GM19468 (cell line): ENCODE data around the gene DDHD1.
A peak's percentile ranks its signal among the peaks of the same experiment; 100 is the strongest.
"Not testable (repeated sequence)": the region's sequence is repeated elsewhere in the genome, so short reads cannot be mapped to it uniquely, and the experiment has no call there.

Experiments
- ATAC-seq: cut with Tn5 transposase; IDR thresholded peaks from one replicate; pipeline ENCODE4 v1.9.1; 2021; ENCODE audit warnings: mild to moderate bottlenecking, moderate library complexity, moderate number of reproducible peaks; ENCODE audit not compliant: unreplicated experiment; ENCODE audit errors: extremely low read depth

DDHD1 gene

DNA sequence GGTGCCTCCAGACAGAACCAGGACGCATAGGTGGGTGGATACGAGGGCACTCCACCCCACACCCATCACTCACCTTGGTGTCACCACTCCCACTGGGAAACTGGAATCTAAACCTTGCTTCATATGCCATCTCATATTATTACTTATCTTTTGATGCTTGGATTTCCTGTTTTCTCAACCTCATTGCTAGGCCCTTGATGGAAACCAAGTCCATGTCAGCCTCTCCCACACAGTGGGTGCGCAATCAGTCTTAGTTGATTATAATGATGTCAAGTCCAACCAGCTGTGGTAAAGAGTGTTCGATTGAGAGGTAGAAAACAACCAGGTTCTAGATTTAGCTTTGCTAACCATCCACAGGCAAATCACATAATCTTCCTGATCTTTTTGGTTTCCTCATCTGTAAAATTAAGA, 584 bp upstream of the DDHD1 start:
- no peak for ATAC-seq

GRCh38 chr14:53152184-53152886, 788 bp downstream of the DDHD1 start:
- peak; percentile 4 for ATAC-seq

GRCh38 chr14:53151523-53152183, 1.5 kb downstream of the DDHD1 start:
- no peak for ATAC-seq

DNA sequence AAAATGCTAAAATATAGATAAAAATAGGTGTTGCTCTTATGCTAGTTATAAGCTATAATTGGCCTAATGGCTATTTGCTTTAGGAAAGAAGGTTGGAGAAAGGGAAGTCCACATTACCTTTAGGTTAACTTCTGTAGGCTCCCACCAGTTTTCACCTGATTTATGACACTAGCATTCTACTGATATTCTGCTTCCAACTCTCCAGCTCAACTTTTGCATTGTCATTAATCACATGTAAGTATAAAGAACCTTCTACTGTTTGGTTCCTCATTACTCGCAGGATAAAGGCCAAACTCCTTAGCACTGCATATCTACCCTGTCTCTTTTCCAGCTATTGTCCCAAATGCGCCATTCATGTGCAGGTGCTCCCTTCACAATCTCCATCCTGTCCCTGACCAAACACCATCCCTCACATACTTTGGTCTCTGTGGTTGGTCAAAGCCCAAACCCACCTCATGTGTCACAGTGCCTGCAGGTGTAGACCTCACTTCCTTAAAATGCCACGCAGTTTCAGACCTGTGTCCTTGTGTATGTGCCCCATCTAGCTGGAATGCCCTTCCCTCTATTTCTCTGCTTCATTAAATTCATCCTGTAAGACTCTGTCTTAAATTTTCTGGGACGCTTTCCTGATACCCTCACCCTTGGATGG, 3.3 kb downstream of the DDHD1 start:
- no peak for ATAC-seq

GRCh38 chr14:53148671-53149070, 4.5 kb downstream of the DDHD1 start:
- ATAC-seq = no peak

- ATAC-seq = no peak
Observed at GRCh38 chr14:53147893-53148292, 5.2 kb downstream of the DDHD1 start.

DNA sequence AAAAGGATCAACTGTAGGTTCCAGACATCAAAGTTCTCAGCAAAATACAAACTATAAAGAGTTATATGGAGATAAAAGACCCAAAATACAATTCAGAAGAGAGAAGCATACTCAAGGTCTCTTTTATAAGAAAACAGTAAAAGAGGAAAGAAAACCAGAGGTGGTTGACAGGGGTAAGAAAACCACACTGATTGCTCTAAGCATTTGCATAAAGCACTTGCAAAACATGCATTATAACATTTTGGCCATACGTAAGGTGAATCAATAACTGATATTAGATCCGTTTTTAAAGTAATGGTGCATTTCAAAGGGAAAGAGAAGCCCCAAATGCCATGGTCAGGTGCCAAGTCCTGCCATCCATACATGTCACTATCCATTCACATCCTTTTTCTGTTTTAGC, 5.9 kb downstream of the DDHD1 start:
- ATAC-seq = peak; percentile 24

DNA sequence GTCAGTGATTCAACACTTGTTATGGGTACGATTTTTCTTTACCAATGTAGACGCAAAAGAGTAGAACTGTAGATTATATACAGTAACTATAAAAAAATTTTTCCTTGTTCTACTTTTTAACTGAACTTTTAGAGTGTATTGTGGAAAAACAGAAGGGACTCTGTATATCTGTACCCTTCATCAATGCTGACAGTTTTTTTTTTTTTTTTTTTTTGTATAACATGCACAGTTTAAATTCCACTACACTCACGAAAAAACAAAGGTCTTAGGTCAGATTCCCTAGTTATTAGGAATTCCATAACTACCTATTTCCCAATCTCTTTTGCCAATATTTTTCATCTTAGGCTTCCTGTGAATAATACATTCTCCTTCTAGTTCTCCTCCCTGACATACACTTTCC, 6.4 kb downstream of the DDHD1 start:
- no peak for ATAC-seq

DNA sequence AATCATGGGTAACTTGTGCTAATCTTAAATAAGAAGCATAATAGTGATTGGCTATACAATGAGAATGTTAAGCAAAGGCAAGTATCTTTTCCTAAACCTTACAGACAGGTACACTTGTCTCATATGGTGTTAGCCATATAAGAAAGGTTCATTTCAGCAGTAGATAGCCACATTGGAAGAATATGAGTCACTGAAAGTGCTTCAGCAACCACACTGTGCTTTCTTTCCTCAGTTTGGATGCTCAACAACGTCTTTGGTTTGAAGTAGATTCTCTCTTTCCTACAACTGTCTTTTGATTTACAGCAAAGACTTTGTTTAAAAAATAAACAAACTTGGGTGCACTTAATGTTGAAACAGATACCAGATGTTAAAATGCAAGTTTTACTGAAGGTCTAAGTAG, 8.9 kb downstream of the DDHD1 start:
- peak; percentile 55 for ATAC-seq

DNA sequence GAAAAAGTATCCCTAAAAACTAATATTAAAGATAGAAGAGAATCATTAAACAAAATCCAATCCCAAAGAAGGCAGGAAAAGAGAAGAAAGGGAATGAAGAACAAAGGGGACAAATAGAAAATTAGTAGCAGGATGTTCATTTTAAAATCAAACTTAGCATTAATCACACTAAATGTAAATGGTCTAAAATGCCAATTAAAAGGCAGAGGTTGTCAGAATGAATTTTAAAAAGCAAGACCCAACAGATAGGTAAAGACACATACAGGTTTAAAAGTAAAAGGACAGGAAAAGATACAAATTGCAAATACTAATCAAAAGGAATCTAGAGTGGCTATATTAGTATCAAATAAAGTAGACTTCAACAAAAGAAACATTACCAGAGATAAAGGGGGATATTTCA, 12.5 kb downstream of the DDHD1 start:
- ATAC-seq = no peak

- ATAC-seq = no peak
Observed at GRCh38 chr14:53137568-53138203, 15.4 kb downstream of the DDHD1 start.

- not testable (repeated sequence) for ATAC-seq
Observed at GRCh38 chr14:53130491-53130890, 22.6 kb downstream of the DDHD1 start.

DNA sequence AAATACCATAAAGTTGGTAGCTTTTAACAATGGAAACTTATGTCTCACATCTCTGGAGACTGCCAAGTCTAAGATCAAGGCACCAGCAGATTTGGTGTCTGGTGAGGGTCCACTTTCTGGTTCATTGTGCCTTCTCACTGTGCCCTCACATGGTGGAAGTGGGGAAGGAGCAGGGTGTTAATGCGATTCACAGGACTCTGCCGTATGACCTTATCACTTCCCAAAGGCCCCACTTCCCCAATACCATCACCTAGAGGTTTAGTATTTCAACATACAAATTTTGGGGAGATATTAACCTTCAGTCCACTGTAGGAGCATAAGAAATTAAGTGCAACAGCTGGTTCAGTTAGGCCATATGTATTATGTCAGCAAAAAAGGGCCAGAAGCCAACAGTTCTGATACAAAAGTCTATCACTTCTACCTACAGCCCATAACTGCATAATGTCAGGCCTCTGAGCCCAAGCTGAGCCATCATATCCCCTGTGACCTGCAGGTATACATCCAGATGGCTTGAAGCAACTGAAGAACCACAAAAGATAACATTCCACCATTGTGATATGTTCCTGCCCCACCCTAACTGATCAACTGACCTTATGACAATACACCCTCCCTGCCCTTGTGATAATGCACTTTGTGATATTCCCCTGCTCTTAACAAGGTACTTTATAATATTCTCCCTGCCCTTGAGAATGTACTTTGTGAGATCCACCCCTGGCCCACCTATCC, 24.7 kb downstream of the DDHD1 start:
- no peak for ATAC-seq

DNA sequence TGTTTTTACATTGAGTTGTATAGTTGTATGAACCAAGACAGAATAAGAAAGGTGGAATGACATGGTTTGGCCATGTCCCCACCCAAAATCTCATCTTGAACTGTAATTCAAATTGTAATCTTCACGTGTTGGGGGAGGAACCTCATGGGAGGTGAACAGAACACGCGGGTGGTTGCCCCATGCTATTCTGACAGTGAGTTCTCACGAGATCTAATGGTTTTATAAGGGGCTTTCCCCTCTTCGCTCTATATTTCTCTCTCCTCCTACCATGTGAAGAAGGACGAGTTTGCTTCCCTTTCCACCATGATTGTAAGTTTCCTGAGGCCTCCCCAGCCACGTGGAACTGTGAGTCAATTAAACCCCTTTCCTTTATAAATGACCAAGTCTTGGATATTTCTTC, 25.3 kb downstream of the DDHD1 start:
- no peak for ATAC-seq

DNA sequence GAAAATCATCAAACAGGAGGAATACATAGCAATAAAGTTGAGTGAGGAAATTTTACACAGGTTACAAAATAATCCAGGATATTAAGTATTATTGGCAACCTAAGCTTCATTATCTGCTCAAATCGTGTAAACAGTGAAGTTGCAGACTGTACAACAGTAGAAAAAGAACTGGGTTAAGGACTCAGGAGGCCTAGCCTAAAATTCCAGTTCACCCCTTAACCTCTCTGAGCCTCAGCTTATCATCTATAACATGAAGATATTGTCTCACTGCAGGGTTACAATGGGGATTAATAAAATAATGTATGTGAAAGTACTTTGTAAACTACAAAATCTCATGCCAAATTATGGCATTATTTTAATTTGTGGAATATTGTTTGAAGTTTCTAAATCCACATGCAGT, 26.0 kb downstream of the DDHD1 start:
- no peak for ATAC-seq

DNA sequence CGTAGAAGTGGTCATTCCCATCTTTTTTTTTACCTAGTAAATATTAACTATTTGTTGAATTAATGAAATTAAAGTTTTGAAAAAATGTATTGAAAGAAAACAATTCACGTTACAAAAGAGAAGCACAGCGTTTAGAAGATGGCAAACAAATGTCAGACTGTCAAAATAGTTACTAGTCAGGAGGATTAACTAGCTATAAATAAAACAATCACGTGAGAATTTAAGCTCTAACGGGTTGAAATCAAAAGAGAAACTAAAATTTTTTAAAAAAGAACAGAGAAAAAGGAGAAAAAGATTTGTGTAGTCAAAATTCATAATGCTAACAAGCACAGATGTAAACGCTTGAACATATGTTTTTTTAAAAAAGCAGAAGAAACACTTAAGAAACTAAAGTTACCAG, 26.4 kb downstream of the DDHD1 start:
- ATAC-seq = peak; percentile 37

GRCh38 chr14:53124786-53125185, 28.3 kb downstream of the DDHD1 start:
- no peak for ATAC-seq

DNA sequence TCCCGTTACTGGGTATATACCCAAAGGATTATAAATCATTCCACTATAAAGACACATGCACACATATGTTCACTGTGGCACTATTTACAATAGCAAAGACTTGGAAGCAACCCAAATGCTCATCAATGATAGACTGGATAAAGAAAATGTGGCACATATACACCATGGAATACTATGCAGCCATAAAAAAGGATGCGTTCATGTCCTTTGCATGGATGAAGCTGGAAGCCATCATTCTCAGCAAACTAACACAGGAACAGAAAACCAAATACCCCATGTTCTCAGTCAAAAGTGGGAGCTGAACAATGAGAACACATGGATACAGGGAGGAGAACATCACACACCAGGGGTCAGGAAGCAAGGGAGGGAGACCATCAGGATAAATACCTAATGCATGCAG, 31.7 kb downstream of the DDHD1 start:
- ATAC-seq = not testable (repeated sequence)

DNA sequence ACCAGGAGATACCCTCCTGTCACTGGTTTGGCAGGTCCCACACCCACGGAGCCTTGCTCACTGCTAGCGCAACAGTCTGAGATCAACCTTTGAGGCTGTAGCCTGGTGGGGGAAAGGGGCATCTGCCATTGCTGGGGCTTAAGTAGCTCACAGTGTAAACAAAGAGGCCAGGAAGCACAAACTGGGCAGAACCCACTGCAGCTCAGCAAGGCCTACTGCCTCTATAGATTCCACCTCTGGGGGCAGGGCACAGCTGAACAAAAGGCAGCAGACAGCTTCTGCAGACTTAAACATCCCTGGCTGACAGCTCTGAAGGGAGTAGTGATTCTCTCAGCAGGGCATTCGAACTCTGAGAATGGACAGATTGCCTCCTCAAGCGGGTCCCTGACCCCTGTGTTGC, 35.6 kb downstream of the DDHD1 start:
- ATAC-seq = not testable (repeated sequence)

DNA sequence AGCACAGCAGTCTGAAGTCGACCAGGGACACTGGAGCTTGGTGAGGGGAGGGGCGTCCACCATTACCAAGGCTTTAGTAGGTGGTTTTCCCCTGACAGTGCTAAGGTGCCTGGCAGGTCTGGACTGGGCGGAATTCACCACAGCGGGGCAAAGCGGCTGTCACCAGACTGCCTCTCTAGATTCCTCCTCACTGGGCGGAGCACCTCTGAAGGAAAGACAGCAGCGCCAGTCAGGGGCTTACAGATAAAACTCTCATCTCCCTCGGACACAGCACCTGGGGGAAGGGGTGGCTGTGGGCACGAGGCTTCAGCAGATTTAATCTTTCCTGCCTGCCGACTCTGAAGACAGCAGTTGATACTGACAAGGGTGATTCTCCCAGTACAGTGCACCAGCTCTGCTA, 39.1 kb downstream of the DDHD1 start:
- ATAC-seq = no peak
